Natural killer cell (primary cell): Measurements from ENCODE around the gene RIMBP3C. TPM values are rescaled to one million over a fixed set of nuclear protein-coding genes. Genes with fewer than 3 reads are reported as not detected.
A peak's percentile ranks its signal among the peaks of the same experiment; 100 is the strongest.
"Not testable (repeated sequence)": the region's sequence is repeated elsewhere in the genome, so short reads cannot be mapped to it uniquely, and the experiment has no call there.

Experiments used
- ATAC-seq, 3 donors: fragments of 150-1000 bp in 2 of 3; fragments of 200-7000 bp in 1 of 3; cut with Tn5 transposase; 1 replicate in 1 of 3; 2 replicates in 2 of 3; pipeline ENCODE4 v1.10.0; 2021; ENCODE audit warnings: mild to moderate bottlenecking in 2 of 3, moderate library complexity in 2 of 3
- DNase-seq, 2 donors: peaks; one replicate each; pipeline versions ENCODE4 v3.0.0 to v3.0.0-alpha.2; 2013 to 2021; ENCODE audit warnings: mixed read lengths in 1 of 2
- H3K27ac ChIP-seq: one replicate; pipeline ENCODE4 v1.5.1; 2013; ENCODE audit warnings: mild to moderate bottlenecking, low read length
- H3K27me3 ChIP-seq: one replicate; pipeline ENCODE4 v1.6.1; 2013; ENCODE audit warnings: low read length; ENCODE audit not compliant: control insufficient read depth, insufficient read depth
- H3K36me3 ChIP-seq: one replicate; pipeline ENCODE4 v1.6.1; 2013; ENCODE audit warnings: low read length; ENCODE audit not compliant: control insufficient read depth, insufficient read depth
- H3K4me1 ChIP-seq: one replicate; pipeline ENCODE4 v1.6.1; 2013; ENCODE audit warnings: low read length; ENCODE audit not compliant: control insufficient read depth, insufficient read depth
- H3K4me3 ChIP-seq: one replicate; pipeline ENCODE4 v1.5.1; 2013; ENCODE audit warnings: low read length
- H3K9me3 ChIP-seq: one replicate; pipeline ENCODE4 v1.6.1; 2013; ENCODE audit warnings: low read length; ENCODE audit not compliant: control insufficient read depth, insufficient read depth
- H3K27ac Mint-ChIP-seq, 2 donors: one replicate each; pipeline ENCODE4 v1.8.0; 2022; ENCODE audit warnings: mild to moderate bottlenecking in 2 of 2, mixed read lengths in 2 of 2, moderate library complexity in 1 of 2
- H3K27me3 Mint-ChIP-seq, 2 donors: one replicate each; pipeline ENCODE4 v1.8.0; 2022; ENCODE audit warnings: low read depth in 2 of 2, mixed read lengths in 2 of 2
- H3K36me3 Mint-ChIP-seq: one replicate; pipeline ENCODE4 v1.8.0; 2022; ENCODE audit warnings: mixed read lengths
- H3K4me1 Mint-ChIP-seq, 2 donors: one replicate each; pipeline ENCODE4 v1.8.0; 2022; ENCODE audit warnings: mixed read lengths in 2 of 2
- H3K4me3 Mint-ChIP-seq: one replicate; pipeline ENCODE4 v1.8.0; 2022; ENCODE audit warnings: mild to moderate bottlenecking, moderate library complexity, mixed read lengths
- H3K9me3 Mint-ChIP-seq, 2 donors: one replicate each; pipeline ENCODE4 v1.8.0; 2022; ENCODE audit warnings: mixed read lengths in 2 of 2
- WGBS: methylation state at CpG from one replicate; pipeline ENCODE4 v1.1.7; 2013; ENCODE audit warnings: missing lambda C conversion rate; ENCODE audit not compliant: insufficient coverage; 5-methylcytosine and 5-hydroxymethylcytosine counted together
- intact Hi-C: fragments of 100-400 bp; cut with micrococcal nuclease; formaldehyde crosslinking; loops from one replicate; pipeline ENCODE4 v1.14.2; 2022
- total RNA-seq, 4 donors: library from RNA; stranded (reverse); fragments of 120-200 nt in 1 of 4; gene quantifications; one replicate each; pipeline versions ENCODE4 v1.2.3 to v1.2.4, GENCODE V29; 2013 to 2022

The RIMBP3C gene
- total RNA-seq, 3 donors from 2014 or later (not counting 1 experiment from before 2014, with no cell fraction given): 0.35 to 1.0 (median 0.38) TPM

GRCh38 chr22:21499623-21500506 is 51.4 kb downstream of the RIMBP3C start:
- H3K27ac ChIP-seq, H3K27me3 Mint-ChIP-seq, H3K4me3 ChIP-seq, H3K27me3 ChIP-seq, H3K4me1 ChIP-seq, intact Hi-C loops, DNase-seq, H3K36me3 ChIP-seq, H3K4me3 Mint-ChIP-seq, H3K9me3 Mint-ChIP-seq, H3K4me1 Mint-ChIP-seq, H3K9me3 ChIP-seq, H3K36me3 Mint-ChIP-seq, H3K27ac Mint-ChIP-seq: not testable (repeated sequence)
- peak in 2 of 3 donors; percentile 36 to 50 for ATAC-seq
- WGBS: no CpG with 5 or more reads among the region's 16 CpGs

GRCh38 chr22:21498489-21498888 is 52.8 kb downstream of the RIMBP3C start:
- H3K27ac Mint-ChIP-seq, H3K27ac ChIP-seq, H3K9me3 ChIP-seq, H3K9me3 Mint-ChIP-seq, H3K27me3 Mint-ChIP-seq, H3K4me1 Mint-ChIP-seq, H3K36me3 Mint-ChIP-seq, DNase-seq, H3K4me3 ChIP-seq, H3K4me3 Mint-ChIP-seq, H3K36me3 ChIP-seq, intact Hi-C loops, ATAC-seq, H3K27me3 ChIP-seq, H3K4me1 ChIP-seq: not testable (repeated sequence)
- WGBS: no CpG with 5 or more reads among the region's 7 CpGs

- WGBS: no CpG with 5 or more reads among the region's 4 CpGs
- ATAC-seq, H3K9me3 ChIP-seq, H3K4me1 ChIP-seq, H3K27ac ChIP-seq, H3K27me3 Mint-ChIP-seq, H3K9me3 Mint-ChIP-seq, intact Hi-C loops, H3K4me3 Mint-ChIP-seq, H3K4me1 Mint-ChIP-seq, DNase-seq, H3K27me3 ChIP-seq, H3K4me3 ChIP-seq, H3K27ac Mint-ChIP-seq, H3K36me3 Mint-ChIP-seq, H3K36me3 ChIP-seq: not testable (repeated sequence)
Observed at GRCh38 chr22:21497984-21498383, 53.3 kb downstream of the RIMBP3C start.

Other genes with a start within 250 kb of the RIMBP3C start
- under 1 TPM in 2 of 3 donors, not detected in 1; 0.14 to 0.70 TPM for gene RIMBP3B, start 167.7 kb downstream of the RIMBP3C start, total RNA-seq
- gene HIC2, start 134.1 kb downstream of the RIMBP3C start, total RNA-seq: 10 to 100 TPM in 1 of 3 donors, 1 to 10 TPM in 2; 6.3 to 10.2 (median 7.7) TPM
- gene TMEM191C, start 84.1 kb downstream of the RIMBP3C start, total RNA-seq: 1 to 10 TPM; 2.1 to 3.4 (median 3.2) TPM
- gene UBE2L3, start 16.3 kb upstream of the RIMBP3C start, total RNA-seq: 10 to 100 TPM; 30.7 to 39.8 (median 39.7) TPM
- 10 to 100 TPM; 20.5 to 24.4 (median 21.6) TPM for gene YDJC, start 78.6 kb upstream of the RIMBP3C start, total RNA-seq
- under 1 TPM in 1 of 3 donors, not detected in 2; 0.43 TPM for gene CCDC116, start 81.3 kb upstream of the RIMBP3C start, total RNA-seq
- gene SDF2L1, start 90.8 kb upstream of the RIMBP3C start, total RNA-seq: 10 to 100 TPM; 38.3 to 55.8 (median 40.3) TPM
- 100 to 1,000 TPM; 101 to 127 (median 124) TPM for gene PPIL2, start 114.6 kb upstream of the RIMBP3C start, total RNA-seq
- gene YPEL1, start 184.3 kb upstream of the RIMBP3C start, total RNA-seq: 10 to 100 TPM; 59.9 to 86.3 (median 68.8) TPM